WTC11 (cell line): ENCODE measurements around the gene IZUMO4. TPM values are rescaled to one million over a fixed set of nuclear protein-coding genes. Genes with fewer than 3 reads are reported as not detected.

Source experiments
- ATAC-seq: fragments of 200-7000 bp; cut with Tn5 transposase; 2 replicates; pipeline ENCODE4 v1.10.0; 2021; ENCODE audit warnings: mild to moderate bottlenecking, moderate library complexity
- CTCF ChIA-PET: fragments of 300-600 bp; sonication (Branson Sonifier 250); formaldehyde crosslinking; loops from one replicate; lab custom pipeline; 2021; ENCODE audit warnings: antibody characterized with exemption; lab: Charles Lee
- POLR2A ChIA-PET: fragments of 350-600 bp; sonication (Branson Sonifier 250); formaldehyde crosslinking; loops from one replicate; lab custom pipeline; 2021; ENCODE audit warnings: antibody characterized with exemption; lab: Charles Lee
- DNase-seq: peaks from one replicate; pipeline ENCODE4 v3.0.0; 2021; ENCODE audit warnings: low spot score
- H3K27ac Mint-ChIP-seq: 2 replicates; pipeline ENCODE4 v1.8.0; 2021; ENCODE audit warnings: mixed read lengths
- H3K27me3 Mint-ChIP-seq: 2 replicates; pipeline ENCODE4 v1.8.0; 2021; ENCODE audit warnings: low read depth, mild to moderate bottlenecking, moderate library complexity, mixed read lengths
- H3K36me3 Mint-ChIP-seq: 2 replicates; pipeline ENCODE4 v1.8.0; 2021; ENCODE audit warnings: mixed read lengths
- H3K4me1 Mint-ChIP-seq: 2 replicates; pipeline ENCODE4 v1.8.0; 2022; ENCODE audit warnings: mixed read lengths
- H3K4me3 Mint-ChIP-seq: 2 replicates; pipeline ENCODE4 v1.8.0; 2021; ENCODE audit warnings: mild to moderate bottlenecking, moderate library complexity, mixed read lengths
- H3K9me3 Mint-ChIP-seq: 2 replicates; pipeline ENCODE4 v1.8.0; 2021; ENCODE audit warnings: mixed read lengths
- ETV6 ChIP-seq: sonication (generic); formaldehyde crosslinking; IDR thresholded peaks from 2 replicates; pipeline ENCODE4 v1.8.1; 2022; ENCODE audit warnings: mild to moderate bottlenecking, missing genetic modification reagents
- GTF2I ChIP-seq: fragments of 250-450 bp; sonication (Bioruptor Pico); conservative IDR thresholded peaks from 2 replicates; pipeline ENCODE4 v1.4.0; 2021; ENCODE audit warnings: mild to moderate bottlenecking
- TEAD1 ChIP-seq: sonication (generic); formaldehyde crosslinking; IDR thresholded peaks from 2 replicates; pipeline ENCODE4 v1.8.0; 2022; ENCODE audit warnings: mild to moderate bottlenecking, missing genetic modification reagents
- ZNF423 ChIP-seq: fragments of 250-450 bp; sonication (Bioruptor Pico); IDR thresholded peaks from 2 replicates; pipeline ENCODE4 v2.1.2; 2022; ENCODE audit warnings: mild to moderate bottlenecking, moderate library complexity
- total RNA-seq: library from RNA; stranded (reverse); gene quantifications from 3 replicates; pipeline ENCODE4 v1.2.3, GENCODE V29; 2021
- TF ChIP-seq, protein P1 (sequence below): fragments of 250-450 bp; sonication (Bioruptor Pico); IDR thresholded peaks from 2 replicates; pipeline ENCODE4 v1.9.0; 2021; ENCODE audit warnings: moderate library complexity, mild to moderate bottlenecking, inconsistent platforms, borderline replicate concordance
- TF ChIP-seq, protein P2 (sequence below): sonication (generic); formaldehyde crosslinking; IDR thresholded peaks from 2 replicates; pipeline ENCODE4 v1.8.1; 2022; ENCODE audit warnings: mild to moderate bottlenecking, moderate library complexity, missing genetic modification reagents
- TF ChIP-seq, protein P3 (sequence below): sonication (generic); formaldehyde crosslinking; conservative IDR thresholded peaks from 2 replicates; pipeline ENCODE4 v1.8.1; 2022; ENCODE audit warnings: mild to moderate bottlenecking, missing genetic modification reagents
- TF ChIP-seq, protein P4 (sequence below): sonication (generic); formaldehyde crosslinking; IDR thresholded peaks from 2 replicates; pipeline ENCODE4 v1.8.1; 2022; ENCODE audit warnings: mild to moderate bottlenecking, missing genetic modification reagents, moderate library complexity, borderline replicate concordance
- TF ChIP-seq, protein P5 (sequence below): sonication (generic); formaldehyde crosslinking; IDR thresholded peaks from 2 replicates; pipeline ENCODE4 v1.8.1; 2023; ENCODE audit warnings: mild to moderate bottlenecking, moderate library complexity, missing genetic modification reagents
- TF ChIP-seq, protein P6 (sequence below): sonication (generic); formaldehyde crosslinking; IDR thresholded peaks from 2 replicates; pipeline ENCODE4 v1.8.0; 2023; ENCODE audit warnings: mild to moderate bottlenecking, missing genetic modification reagents
- TF ChIP-seq, protein P7 (sequence below): fragments of 250-450 bp; sonication (Bioruptor Pico); IDR thresholded peaks from 2 replicates; pipeline ENCODE4 v1.9.0; 2021; ENCODE audit warnings: mild to moderate bottlenecking, borderline replicate concordance
- TF ChIP-seq, protein P8 (sequence below): sonication (generic); formaldehyde crosslinking; IDR thresholded peaks from 2 replicates; pipeline ENCODE4 v1.8.0; 2022; ENCODE audit warnings: mild to moderate bottlenecking, missing genetic modification reagents
- TF ChIP-seq, protein P9 (sequence below): fragments of 250-450 bp; sonication (Bioruptor Pico); IDR thresholded peaks from 2 replicates; pipeline ENCODE4 v1.9.0; 2021; ENCODE audit warnings: mild to moderate bottlenecking

Gene IZUMO4
- total RNA-seq, 1 experiment from 2014 or later: 1.9 TPM

DNA sequence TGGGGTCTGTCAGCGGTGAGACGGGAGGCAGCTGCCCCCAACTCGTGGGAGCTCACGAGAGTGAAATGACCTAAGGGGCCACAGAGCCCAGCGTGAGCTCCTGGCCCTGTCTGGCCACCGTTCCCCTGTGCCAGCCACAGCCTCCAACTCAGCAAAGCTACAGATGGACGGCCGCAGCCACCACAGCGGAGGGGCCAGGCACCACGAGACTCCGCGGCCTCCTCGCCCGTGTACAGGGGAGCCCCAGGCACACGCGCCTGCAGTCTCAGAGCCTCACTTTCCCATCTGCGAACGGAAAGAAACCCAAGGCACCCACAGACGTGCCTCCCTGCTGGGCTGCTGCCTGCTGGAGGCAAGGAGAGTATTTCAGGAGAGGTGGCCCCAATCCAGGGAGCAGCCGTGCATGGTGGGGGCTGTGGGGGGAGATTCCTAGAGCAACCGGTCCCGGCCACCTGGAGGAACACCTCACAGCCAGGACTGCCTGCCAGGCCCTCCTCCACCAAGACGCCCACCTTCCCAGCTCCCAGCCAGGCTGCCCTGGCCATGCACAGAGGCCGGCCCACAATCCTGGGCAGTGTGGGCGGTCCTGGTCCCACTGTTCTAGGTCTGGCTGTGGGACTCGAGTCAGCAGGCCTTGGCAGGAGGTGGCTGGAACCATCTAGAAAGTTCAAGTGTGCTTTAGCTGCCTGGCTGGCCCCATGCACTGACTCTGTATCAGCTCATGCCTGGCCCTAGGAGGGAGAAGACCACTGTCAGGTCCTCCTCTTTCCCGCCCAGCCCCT is 47.6 kb upstream of the IZUMO4 start (continued):
- TF ChIP-seq, protein P1, sequence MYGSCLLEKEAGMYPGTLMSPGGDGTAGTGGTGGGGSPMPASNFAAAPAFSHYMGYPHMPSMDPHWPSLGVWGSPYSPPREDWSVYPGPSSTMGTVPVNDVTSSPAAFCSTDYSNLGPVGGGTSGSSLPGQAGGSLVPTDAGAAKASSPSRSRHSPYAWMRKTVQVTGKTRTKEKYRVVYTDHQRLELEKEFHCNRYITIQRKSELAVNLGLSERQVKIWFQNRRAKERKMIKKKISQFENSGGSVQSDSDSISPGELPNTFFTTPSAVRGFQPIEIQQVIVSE (CRISPR knock-in tag): no peak
- TF ChIP-seq, protein P2, sequence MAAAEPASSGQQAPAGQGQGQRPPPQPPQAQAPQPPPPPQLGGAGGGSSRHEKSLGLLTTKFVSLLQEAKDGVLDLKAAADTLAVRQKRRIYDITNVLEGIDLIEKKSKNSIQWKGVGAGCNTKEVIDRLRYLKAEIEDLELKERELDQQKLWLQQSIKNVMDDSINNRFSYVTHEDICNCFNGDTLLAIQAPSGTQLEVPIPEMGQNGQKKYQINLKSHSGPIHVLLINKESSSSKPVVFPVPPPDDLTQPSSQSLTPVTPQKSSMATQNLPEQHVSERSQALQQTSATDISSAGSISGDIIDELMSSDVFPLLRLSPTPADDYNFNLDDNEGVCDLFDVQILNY (CRISPR knock-in tag): no peak
- TF ChIP-seq, protein P3, sequence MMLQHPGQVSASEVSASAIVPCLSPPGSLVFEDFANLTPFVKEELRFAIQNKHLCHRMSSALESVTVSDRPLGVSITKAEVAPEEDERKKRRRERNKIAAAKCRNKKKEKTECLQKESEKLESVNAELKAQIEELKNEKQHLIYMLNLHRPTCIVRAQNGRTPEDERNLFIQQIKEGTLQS: no peak
- TF ChIP-seq GTF2I (CRISPR knock-in tag) (no peak), TEAD1 (CRISPR knock-in tag) (no peak)
- TF ChIP-seq, protein P4, sequence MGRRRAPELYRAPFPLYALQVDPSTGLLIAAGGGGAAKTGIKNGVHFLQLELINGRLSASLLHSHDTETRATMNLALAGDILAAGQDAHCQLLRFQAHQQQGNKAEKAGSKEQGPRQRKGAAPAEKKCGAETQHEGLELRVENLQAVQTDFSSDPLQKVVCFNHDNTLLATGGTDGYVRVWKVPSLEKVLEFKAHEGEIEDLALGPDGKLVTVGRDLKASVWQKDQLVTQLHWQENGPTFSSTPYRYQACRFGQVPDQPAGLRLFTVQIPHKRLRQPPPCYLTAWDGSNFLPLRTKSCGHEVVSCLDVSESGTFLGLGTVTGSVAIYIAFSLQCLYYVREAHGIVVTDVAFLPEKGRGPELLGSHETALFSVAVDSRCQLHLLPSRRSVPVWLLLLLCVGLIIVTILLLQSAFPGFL (CRISPR knock-in tag): no peak

DNA sequence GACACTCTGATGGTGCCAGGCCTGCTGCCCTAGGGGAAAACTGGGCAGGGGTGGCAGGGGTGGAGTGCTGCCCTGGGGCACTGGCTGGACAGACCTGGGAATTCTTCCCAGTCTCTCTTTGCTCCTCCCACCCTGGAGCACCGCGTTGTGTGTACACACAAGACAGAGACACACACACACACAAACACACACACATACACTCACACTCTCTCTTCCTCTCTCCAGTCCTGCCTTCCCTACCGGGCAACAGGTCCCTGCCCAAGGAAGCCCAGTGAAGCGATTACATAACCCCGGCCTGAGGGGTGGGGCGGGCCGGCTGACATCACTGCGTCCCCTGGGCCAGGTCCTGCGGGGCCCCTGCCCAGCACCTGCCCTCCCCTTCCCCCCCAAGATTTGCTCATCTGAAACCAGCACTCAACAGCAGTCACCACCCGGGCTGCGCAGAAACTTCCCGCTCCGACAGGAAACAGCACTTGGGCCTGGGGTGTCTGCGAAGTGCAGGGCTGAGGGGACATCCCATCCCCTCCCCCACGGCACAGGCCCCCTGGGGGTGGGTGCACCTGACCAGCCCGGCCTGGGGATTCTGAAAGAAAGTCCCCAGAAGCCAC is 46.9 kb upstream of the IZUMO4 start:
- Mint-ChIP-seq H3K4me3 (peak overlapping the region; percentile 70), H3K27me3 (no peaks in the 10 kb centered on the region), H3K27ac (no peak overlapping the region), H3K36me3 (no peaks in the 10 kb centered on the region), H3K9me3 (no peaks in the 10 kb centered on the region), H3K4me1 (peaks cover 6% of the 10 kb centered on the region)
- ChIA-PET POLR2A (no interaction called here), CTCF (interaction anchor here (1.0 kb wide), 2 partner anchors 8 to 11 kb away, joined by 3 to 4 read pairs; no protein-coding TSS in a partner anchor)
- ATAC-seq: peak; percentile 5; the same call in 1 of the 2 replicates
- no peak for DNase-seq
- TF ChIP-seq ETV6 (CRISPR knock-in tag): peak; percentile 55; the same call in 1 of the 2 replicates
- TF ChIP-seq, protein P5, sequence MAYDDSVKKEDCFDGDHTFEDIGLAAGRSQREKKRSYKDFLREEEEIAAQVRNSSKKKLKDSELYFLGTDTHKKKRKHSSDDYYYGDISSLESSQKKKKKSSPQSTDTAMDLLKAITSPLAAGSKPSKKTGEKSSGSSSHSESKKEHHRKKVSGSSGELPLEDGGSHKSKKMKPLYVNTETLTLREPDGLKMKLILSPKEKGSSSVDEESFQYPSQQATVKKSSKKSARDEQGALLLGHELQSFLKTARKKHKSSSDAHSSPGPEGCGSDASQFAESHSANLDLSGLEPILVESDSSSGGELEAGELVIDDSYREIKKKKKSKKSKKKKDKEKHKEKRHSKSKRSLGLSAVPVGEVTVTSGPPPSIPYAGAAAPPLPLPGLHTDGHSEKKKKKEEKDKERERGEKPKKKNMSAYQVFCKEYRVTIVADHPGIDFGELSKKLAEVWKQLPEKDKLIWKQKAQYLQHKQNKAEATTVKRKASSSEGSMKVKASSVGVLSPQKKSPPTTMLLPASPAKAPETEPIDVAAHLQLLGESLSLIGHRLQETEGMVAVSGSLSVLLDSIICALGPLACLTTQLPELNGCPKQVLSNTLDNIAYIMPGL (CRISPR knock-in tag): peak; percentile 71; the same call in 1 of the 2 replicates
- TF ChIP-seq, protein P6, sequence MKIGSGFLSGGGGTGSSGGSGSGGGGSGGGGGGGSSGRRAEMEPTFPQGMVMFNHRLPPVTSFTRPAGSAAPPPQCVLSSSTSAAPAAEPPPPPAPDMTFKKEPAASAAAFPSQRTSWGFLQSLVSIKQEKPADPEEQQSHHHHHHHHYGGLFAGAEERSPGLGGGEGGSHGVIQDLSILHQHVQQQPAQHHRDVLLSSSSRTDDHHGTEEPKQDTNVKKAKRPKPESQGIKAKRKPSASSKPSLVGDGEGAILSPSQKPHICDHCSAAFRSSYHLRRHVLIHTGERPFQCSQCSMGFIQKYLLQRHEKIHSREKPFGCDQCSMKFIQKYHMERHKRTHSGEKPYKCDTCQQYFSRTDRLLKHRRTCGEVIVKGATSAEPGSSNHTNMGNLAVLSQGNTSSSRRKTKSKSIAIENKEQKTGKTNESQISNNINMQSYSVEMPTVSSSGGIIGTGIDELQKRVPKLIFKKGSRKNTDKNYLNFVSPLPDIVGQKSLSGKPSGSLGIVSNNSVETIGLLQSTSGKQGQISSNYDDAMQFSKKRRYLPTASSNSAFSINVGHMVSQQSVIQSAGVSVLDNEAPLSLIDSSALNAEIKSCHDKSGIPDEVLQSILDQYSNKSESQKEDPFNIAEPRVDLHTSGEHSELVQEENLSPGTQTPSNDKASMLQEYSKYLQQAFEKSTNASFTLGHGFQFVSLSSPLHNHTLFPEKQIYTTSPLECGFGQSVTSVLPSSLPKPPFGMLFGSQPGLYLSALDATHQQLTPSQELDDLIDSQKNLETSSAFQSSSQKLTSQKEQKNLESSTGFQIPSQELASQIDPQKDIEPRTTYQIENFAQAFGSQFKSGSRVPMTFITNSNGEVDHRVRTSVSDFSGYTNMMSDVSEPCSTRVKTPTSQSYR (CRISPR knock-in tag): 0 out of 2 replicates have a peak, but pooled peaks have one; percentile 46
- peak; percentile 53; the same call in 1 of the 2 replicates for TF ChIP-seq ZNF423 (CRISPR knock-in tag)
- TF ChIP-seq, protein P7, sequence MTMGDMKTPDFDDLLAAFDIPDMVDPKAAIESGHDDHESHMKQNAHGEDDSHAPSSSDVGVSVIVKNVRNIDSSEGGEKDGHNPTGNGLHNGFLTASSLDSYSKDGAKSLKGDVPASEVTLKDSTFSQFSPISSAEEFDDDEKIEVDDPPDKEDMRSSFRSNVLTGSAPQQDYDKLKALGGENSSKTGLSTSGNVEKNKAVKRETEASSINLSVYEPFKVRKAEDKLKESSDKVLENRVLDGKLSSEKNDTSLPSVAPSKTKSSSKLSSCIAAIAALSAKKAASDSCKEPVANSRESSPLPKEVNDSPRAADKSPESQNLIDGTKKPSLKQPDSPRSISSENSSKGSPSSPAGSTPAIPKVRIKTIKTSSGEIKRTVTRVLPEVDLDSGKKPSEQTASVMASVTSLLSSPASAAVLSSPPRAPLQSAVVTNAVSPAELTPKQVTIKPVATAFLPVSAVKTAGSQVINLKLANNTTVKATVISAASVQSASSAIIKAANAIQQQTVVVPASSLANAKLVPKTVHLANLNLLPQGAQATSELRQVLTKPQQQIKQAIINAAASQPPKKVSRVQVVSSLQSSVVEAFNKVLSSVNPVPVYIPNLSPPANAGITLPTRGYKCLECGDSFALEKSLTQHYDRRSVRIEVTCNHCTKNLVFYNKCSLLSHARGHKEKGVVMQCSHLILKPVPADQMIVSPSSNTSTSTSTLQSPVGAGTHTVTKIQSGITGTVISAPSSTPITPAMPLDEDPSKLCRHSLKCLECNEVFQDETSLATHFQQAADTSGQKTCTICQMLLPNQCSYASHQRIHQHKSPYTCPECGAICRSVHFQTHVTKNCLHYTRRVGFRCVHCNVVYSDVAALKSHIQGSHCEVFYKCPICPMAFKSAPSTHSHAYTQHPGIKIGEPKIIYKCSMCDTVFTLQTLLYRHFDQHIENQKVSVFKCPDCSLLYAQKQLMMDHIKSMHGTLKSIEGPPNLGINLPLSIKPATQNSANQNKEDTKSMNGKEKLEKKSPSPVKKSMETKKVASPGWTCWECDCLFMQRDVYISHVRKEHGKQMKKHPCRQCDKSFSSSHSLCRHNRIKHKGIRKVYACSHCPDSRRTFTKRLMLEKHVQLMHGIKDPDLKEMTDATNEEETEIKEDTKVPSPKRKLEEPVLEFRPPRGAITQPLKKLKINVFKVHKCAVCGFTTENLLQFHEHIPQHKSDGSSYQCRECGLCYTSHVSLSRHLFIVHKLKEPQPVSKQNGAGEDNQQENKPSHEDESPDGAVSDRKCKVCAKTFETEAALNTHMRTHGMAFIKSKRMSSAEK: no peak
- TF ChIP-seq, protein P8, sequence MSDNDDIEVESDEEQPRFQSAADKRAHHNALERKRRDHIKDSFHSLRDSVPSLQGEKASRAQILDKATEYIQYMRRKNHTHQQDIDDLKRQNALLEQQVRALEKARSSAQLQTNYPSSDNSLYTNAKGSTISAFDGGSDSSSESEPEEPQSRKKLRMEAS (CRISPR knock-in tag): 0 out of 2 replicates have a peak, but pooled peaks have one; percentile 42
- TF ChIP-seq, protein P9, sequence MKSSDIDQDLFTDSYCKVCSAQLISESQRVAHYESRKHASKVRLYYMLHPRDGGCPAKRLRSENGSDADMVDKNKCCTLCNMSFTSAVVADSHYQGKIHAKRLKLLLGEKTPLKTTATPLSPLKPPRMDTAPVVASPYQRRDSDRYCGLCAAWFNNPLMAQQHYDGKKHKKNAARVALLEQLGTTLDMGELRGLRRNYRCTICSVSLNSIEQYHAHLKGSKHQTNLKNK: no peak
- TF ChIP-seq, all 79 proteins: peak for 5
